GM18868 (cell line): ENCODE results near the gene NF1.

Experiments
- ATAC-seq: cut with Tn5 transposase; IDR thresholded peaks from one replicate; pipeline ENCODE4 v1.9.1; 2021; ENCODE audit warnings: mild to moderate bottlenecking, moderate library complexity; ENCODE audit not compliant: unreplicated experiment

Gene NF1

DNA sequence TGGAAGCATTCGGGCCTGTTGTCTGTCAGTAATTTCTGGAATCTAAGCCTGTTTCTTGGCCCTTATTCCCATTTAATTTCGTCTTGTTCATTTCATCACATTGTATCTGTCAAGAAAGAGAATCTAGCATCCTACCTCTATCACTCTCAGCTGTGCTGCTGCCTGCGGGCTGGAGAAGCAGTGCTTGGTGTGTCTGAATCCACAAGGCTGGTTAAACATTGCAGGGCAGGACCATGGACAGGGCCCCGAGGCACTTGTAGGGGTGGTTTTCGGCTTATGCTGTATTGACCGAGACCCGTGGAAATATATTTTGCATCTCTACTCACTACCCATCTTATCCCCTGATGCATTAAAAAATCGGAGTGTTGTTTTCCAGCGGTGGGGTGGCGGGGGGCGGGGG lies 299.8 kb downstream of the NF1 start:
- no peak for ATAC-seq

DNA sequence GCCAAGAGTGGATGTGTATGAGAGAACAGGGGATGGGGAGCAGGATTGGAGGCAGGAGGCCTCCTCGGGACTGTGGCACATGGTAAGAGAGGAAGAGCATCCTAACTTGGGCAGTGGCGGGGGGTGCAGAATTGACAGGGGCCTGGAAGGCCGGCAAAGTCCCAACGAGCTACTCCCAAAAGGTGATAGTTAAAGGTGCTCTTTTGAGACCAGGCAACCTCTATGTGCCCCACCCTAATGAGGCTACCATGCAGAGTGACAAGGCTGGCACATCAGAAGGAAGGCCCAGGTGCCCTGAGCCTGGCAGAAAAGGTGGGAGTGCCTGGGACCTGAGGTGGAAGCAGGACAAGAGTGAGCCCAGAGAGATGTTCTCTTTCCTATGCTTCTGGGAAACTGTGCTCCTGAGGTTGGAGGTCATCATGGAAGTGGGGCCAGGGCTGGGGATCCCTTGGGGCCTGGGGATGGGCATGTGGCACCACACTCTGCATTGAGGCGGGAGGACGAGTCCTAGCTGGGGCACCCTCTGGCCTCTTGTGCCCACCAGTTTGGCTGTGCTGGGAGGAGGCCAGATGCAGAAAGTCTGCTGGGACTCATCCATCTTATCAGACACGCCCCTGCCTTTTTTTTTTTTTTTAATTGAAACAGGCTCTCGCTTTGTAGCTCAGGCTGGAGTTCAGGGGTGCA lies 302.6 kb downstream of the NF1 start:
- ATAC-seq, result no peak

DNA sequence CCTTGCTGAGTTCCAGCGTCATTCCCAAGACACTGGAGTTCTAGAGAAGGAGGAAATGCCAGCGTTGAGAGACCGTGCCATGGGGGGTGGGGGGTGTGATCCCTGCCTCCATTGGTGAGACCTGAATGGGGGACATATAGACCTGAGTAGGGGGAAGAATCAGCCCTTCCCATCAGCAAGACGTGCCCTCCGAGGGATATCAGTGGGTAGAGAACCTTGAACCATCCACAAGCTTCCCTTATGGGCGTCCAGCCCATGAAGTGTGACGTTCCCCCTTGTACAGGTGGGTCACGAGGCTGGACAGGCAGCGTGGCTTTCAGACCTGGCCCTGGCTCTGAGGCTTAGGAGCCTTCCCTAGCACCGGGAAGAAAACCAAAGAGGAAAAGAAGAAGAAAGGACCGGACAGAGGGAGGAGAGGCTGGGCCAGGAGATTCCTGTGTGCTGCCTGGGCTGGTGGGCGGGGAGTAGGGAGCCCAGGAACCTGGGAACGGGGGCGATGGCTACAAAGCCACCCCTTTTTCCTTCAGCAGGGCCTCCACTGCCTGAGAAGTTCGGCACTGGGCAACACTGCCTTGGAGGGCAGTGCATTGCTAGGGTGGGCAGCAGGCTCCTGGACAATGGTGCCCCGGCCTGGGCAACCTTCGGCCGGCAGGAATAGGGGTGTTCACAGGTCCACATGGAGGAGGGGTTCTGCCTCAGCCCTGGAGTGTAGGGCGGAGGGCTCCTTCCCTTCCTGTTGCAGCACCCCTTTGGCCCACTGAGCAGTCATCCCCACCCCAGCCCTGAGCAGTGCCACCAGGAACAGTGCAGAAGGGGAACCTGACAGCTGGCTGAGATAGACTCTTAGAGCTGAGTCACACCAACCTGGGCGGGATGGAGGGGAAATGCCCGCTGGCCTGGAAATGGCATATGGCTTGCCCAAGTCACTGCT lies 303.9 kb downstream of the NF1 start:
- ATAC-seq, result no peak

DNA sequence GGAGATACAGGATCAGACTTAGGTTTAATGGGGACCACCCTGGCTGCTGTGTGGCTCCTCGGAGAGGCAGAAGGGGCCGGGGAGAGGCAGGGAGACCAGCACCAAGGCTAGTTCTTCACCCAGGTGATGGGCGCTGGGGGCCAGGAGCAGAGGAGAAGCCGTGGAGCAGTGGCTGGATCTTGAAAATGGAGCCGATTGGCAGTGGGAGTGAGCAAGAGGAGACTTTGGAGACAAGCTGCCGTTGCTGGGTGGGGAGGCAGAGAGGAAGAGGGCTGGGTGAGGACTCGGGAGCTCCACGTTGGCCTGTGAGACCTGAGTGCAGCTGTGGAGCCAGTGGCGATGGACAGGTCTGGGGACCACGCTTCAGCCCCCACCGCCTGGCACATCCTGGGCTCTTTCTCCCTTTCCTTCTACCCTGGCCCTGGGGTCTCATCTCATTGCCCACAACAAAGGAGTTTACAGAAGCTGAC lies 305.7 kb downstream of the NF1 start:
- no peak for ATAC-seq

DNA sequence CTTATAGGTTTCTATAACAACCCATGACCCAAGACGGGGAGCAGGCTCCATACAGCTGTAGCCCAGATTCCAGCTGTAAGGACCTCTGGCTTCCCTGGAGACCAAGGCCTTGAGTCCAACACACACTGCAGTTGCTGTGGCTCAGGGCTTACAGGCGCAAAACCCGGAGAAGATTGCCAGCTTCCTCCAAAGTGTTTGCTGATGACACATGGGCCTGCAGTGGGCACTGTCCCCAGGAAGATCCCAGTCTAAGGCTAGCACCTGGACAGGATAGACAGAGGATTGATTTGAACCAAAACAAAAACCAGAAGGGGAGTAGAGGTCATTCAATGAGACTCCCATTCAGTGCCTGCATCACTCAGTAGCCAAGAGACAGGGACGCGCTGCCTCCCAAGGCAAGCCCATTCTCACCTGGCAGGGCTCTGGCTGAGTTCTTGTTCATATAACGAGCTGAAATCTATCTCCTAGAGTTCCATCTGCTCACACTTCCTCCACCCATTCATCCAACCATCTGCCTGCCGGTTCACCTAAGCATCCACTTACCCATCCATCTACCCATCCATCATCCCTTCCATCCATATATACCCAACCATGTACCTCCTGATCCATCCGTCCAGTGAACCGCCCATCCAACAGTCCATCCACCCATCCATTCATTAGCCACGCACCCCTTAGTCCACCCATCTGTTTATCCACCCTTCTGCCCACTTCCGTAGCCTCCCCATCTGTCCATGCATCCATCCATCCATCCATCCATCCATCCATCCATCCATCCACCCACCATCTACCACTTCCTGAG lies 306.9 kb downstream of the NF1 start:
- no peak for ATAC-seq

DNA sequence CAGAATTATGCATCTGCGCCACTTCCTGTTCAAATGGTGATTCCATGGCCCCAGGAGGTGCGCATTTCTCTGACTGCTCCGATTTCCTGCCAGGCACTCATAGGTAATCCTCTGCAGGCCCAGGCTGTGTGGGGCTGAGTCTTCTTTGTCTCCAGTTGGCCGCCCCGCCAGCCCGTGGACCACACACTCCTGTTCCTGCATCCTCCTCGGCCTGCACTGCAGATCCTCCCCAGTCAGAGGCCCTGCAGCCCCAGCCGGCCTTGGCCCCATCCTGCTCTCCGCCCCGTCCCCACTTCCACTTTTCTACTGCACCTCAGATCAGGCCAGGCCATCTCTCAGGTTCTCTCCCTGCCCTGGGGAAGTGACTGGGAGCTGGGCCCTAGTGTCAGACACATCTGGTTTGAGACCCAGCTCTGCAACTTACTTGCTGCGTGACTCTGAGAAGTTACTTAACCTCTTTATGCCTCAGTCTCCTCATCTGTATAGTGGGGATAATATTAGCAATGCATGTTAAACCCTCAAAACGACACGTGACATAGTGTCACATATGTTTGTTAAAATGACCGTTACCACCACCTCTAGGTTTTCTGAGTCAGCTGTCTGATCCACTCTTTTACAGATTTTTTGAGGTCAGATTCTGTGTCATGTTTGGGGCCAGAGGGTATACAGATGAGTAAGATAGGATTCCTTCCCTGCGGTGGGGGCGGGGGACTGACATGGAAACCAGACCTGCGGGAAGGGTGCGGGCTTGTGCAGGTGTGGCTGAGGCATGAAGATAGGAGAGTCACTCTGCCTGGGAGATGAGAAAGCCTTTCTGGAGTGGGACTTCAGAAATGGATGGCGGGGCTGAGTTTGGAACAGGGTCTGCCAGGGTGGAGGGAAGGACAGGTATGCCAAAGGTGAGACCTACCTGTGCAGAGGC lies 309.5 kb downstream of the NF1 start:
- no peak for ATAC-seq

DNA sequence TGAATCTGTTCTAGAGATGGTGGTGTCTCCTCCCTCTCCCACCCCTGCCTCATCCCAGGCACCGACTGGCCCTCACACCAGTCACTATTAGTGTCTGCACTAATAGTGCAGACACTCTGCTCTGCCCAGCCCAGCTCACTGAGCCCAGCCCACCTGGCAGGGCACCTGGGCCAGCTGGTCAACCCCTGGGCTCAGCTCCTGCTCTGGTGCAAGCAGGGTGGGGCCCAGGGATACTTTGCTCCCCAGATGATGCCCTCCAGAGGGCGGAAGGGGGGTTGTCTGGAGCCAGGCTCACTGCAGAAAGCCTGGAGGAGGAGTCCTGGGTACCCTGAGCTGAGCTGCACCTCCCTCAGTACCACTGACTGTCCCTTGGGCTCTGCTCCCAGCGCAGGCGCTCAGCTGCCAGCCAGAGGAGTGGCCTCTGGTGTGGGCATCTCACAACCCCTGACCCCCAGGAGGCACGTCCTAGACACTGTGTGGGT lies 311.2 kb downstream of the NF1 start:
- ATAC-seq, result no peak

DNA sequence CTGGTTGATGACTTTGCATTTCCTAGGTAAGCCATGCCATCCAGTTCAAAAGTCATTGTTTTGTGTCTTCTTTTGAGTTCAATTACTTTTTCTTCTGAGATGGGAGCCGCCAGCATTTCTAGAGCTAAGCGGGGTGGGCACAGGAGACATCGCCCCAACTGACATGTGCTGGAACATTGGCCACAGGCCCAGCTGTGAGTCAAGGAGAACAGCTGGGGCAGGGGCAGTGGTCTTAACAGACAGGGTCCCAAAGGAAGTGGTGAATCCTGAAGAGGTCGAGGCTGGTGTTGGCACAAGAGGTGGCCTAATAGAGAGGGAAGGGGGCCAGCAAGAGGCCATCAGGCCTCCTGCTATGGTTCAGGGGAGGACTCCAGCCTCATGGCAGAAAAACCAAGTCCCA lies 313.8 kb downstream of the NF1 start:
- no peak for ATAC-seq

DNA sequence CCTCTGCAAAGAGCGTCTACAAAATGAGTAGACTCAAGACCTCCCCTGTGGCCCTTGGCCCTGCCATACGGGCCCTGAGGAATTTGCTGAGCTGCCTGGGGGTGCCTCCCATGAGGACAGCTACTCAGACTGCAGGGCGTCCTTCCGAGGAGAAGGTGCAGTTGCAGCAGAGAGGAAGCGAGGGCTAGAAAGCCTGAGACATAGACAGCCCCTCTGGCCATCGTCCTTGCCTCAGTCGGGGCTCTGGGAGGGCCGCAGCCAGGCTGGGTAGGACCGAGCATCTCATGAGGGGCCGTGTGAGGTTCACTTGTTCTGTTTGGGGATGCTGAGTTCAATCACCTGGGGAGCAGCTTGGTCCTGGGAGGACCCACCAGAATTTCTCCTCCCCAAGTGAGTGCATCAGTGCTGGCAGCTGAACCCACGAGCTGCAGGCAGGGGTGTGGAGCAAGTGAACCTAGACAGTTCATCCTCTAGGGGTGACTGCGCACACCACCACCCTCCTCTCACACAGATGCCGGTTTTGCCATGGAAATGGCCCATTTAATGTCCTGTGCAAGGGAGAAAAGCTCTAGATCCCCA lies 317.0 kb downstream of the NF1 start:
- ATAC-seq, result no peak

DNA sequence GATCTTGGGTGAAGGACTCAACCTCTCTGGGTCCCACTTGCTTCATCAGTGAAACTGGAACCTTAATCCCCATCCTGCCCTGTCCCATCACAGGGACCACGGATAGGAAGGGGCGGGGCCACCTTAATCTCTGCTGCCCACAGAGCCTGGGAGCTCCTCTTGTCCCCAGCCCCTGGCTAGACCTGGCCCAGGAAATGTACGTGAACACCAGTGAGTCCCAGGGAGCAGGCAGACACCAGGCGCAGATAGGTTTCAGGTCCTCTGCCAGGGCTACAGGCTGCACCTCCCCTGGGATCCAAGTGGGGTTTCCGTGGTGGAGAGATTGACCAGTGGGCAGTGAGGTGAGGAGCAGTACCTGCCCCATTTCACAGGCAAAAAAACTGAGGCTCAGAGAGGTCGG lies 317.7 kb downstream of the NF1 start:
- no peak for ATAC-seq

DNA sequence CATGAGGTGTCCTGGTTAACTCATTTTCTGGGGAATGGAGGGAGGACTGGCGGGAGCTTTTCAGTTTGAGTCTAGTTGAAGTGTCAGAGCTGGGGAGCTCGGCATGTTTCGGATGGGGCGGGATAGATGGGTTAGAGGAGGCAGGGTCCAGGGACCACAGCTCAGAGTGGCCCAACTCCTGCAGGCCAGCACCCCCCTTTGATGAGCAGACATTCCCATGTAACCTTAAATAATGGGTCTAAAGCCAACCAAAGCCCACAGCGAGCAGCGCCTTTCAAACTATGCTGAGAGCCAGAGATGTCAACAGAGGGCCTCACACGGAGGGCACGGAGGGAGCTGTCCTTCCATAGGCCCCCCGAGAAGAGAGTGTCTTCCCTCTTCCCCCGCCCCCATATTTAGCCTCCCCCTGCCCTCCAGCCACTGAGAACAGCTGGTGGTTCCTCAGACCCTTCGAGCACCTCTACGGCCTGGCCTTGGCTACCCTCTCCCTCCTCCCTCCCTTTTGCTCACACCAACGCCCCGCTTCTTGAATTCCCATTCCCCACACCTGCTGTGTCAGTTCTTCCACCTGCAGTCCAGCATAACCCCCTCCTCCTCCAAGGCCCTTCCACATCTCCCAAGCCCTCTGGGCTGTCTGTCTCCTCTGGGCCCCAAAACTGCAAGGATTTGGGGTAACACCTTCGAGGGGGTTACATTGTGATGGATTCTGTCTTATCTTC lies 318.5 kb downstream of the NF1 start:
- ATAC-seq, result no peak

DNA sequence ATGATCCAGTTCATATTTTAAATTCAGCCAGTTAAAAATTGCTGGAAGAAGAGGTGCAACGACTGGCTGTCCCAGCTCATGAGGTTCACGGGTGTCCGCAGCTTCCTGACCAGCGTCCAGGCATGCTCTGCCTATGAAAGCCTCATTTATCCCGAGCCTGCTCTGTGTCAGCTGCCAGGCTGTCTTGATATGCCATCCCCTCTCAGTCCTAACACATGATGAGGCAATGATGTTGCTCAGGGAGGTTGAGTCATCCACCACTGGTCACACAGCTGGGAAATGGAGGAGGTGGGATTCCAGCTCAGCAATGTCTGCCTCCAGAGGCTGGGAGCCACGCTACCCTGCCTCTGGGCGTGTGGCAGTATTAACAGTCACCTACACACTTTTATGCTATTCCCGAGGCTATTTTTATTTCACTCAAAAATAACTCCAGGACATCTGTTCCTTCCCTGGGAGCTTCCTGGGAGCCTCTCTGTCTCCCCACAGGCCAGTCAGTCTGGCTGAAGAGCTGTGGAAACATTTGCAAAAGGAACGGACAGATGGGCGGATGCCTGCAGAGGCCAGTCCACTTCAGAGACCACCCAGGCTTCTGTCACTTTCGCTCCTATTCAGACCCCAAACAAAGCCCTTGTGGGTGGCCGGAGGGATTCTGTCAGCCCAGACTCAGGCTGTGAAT lies 319.2 kb downstream of the NF1 start:
- no peak for ATAC-seq

DNA sequence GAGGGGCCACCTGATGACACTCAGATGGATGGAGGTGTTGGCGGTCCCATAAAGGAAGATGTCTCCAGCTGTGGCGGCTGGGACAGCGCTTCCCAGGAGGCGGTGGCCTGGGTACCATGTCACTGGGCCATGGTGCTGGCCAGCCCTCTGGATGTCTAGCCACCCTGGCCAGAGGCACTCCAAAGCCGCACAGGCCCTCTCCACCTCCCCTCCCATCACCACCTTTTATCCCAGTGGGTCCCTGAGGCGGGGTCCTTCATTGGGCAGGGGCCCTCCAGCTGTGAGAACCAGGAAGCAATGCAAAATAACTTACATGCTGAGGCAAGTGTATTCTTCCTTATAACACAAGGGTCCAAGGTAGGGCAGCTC lies 319.8 kb downstream of the NF1 start:
- ATAC-seq, result no peak

DNA sequence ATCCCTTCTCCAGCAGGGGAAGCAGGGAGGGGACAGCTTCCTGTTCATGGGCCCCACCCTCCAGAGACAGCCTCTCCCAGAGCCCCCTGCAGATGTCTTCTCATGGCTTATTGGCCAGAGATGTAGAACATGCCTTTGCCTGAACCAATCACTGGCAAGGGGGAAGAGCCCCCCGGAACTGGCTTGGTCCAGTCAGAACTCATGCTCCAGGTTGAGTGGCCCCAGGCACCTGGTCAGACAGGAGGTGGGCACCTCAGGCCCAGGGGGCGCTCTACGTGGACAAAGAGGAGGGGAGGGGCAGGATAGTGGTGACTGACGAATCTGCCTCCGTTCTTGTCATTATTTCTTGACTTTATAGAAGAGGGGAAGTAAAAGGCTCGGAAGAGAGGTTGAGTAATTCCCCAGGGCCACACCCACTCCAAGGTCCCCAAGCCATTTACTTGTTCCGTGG lies 320.3 kb downstream of the NF1 start:
- ATAC-seq, result no peak

DNA sequence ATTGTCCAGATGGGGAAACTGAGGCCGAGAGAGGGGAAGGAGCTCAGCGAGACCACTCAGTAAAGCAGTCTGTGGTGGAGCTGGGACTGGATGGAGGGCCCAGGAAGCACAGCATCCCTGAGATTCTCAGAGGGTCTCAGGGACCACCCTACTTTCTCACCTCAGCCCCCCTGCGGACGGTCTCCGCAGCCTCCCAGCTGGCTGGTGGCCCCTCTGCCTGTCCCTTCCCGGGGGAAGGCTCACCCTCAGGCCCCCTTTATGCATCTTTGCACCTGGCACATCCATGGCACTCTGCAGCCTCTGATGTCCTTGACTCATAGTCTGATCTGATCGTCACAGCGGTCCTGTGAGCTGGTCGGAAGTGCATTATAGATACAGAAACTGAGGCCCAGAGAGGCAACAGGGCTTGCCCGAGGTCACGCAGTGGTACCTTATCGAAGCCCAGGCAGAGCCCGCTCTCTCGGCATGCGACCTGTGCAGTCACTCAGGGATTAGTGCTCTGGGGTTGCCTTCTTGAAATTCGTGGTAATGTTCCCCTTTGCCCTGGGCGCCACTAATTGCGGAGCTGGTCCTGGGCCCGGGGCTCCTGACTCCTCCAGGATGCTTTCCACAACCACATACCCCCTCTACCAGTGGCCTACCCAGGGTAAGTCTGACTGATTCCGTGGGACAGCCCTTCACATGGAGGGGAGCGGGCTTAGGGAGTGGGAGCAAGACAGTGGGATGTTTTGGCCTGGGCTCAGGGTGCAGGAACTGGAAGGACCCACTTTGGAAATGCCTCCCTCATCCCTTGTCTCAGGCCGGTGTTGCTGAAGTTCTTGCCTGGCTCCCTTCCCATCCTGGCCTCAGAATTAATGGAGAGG lies 321.1 kb downstream of the NF1 start:
- ATAC-seq, result no peak

DNA sequence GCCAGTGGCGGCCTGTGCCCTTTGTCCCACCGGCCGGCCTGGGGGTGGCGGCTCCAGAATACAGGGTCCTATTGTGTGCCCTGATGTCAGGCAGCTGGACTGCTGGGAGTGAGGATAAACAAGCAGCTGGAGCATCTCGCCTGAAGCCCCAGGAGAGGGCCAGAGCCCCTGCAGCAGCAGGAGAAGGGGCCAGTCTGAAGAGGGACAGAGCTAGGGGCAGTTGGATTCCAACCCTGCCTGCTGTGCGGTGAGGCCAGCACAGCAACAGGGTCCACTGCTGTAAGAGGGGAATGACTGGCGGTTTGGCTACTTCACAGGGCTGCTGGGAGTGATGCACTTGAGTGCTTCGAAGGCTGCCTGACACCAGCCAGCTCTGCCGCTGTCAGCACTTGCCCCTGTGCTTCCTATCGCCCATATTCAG lies 321.7 kb downstream of the NF1 start:
- ATAC-seq, result no peak

DNA sequence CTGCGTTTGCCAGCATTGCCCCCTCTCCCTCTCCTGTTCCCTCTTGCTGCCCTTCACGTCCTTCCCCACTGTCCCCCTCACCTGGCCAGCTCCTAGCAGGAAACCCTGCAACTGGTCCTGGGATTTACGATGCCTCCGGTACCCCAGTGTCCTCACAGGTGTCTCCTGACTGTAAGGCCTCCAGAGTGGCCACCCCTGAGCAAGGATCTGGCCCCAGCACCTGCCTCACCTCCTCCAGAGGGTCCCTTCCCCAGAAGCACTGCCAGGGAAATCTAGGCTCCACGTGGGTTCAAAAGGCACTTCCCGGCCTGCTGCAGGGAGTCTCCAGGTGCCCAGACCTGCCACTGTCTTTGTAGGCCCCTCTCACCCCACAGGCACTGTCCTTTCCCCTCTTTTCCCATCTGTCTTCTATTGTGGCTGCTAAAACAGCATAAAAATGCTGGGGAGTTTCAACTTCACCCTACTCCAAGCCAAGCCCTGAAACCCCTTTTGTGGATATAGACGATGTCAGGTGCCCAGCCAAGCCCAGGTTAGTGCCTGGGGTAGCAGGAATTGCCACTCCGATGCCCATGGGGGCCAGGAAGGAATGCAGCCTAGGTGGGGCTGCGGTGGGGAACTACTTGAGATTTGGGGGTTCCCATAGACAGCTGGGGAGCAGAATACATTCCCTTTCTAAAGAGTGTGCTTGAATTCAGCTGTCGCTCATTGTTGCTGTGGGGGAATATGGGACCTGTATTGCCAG lies 322.4 kb downstream of the NF1 start:
- no peak for ATAC-seq
